GM12872 (cell line): Measurements from ENCODE around the gene AMER2.
A peak's percentile ranks its signal among the peaks of the same experiment; 100 is the strongest.

Experiments
- CTCF ChIP-seq: IDR thresholded peaks from 3 replicates; pipeline ENCODE4 v1.5.1; 2011; ENCODE audit warnings: low read depth, mild to moderate bottlenecking, low read length, moderate library complexity; ENCODE audit not compliant: insufficient read depth

AMER2 gene

DNA sequence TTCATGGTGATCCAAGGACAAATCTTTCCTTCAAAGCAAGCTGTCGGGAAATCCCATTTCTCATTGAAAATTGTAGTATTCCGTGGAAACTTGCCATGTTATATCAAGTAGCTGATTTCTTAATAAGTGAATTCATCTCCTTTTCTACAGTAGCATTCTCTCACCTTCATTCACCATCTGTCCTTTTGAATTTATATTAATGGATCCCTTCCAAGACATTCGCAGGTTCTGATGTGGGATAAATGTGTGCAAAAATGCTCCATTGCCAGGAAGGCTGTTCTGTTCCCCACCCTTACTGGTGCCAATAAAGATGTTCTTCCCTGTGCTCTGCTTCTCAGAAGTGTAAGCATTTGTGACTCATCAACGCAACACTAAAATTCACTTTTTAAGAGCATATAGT is 36.2 kb downstream of the AMER2 start:
- no peak for TF ChIP-seq CTCF

DNA sequence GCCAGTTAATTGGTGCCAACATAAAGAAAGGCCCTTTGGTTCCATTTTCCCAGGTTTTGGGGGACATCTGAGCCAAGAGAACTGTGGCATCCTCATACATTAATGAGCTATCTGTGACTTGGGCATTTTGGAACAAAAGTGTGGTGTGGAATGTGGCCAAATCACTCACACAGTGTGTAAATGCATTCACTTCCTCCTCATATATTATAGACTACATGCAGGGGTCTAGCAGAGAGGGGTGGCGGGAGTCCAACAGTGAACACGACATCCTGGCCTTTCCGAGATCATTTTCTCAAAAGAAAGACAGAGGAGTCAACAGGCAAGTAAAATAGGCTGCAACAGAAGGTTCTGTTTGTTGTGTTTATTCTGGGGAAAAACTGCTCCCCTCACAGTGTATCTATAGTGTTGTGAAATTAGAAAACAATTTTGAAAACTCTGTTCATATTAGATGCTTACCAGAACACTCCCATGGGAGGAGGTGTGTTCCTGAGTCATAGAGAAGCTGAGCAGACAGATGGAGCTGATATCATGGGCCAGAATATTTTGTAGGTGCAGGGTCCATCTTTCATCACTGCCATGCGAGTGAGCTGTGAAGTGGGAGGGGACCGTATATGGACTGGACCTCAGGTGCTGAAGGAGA is 39.2 kb downstream of the AMER2 start:
- TF ChIP-seq CTCF = no peak

DNA sequence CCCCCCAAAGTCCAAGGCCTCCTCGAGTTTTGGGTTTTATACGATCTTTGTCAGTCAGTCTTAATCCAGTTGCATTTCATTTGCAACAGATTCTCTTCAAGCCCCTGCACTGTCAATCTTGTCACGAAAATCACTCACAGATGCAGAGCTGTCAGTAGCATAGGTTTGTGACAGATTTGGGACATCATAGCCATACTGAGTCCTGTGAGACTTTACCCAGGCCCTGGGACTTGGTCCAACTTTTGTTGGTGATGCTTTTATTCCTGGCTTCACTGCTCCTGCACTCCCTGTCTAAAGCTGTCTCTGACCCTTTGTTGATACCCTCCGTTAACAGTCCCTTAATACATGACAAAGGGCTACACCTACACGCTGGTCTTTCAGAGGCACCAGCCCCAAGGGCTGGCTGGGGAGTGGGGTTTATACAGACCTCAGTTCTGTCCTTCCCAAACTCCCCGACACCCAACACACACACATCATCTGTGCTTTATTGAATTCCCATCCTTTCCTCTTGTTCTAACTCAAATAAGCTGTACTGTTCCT is 40.1 kb downstream of the AMER2 start:
- TF ChIP-seq CTCF = no peak

GRCh38 chr13:25130944-25131343 is 41.1 kb downstream of the AMER2 start:
- TF ChIP-seq CTCF = no peak

- no peak for TF ChIP-seq CTCF
Observed at GRCh38 chr13:25118378-25118905, 53.6 kb downstream of the AMER2 start.

DNA sequence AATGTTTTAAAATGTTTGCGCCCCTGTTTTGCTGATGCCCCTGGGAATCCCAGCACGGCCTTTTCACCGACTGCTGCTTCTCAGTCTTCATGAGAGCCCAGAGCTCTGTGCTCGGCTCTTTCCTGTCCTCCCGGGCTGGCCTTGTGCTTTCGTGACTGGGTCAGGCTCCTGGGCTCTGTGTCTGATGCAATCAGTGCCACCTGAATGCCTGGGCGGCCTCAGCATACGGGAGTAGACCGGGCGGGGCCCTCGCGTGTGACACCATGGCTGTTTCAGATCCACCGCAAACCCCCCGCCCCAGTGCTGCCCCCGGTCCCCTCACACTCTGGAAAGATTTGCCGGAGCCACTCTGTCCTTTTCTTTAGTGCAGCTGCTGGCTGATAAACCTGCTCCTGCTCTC is 54.8 kb downstream of the AMER2 start:
- TF ChIP-seq CTCF = no peak

GRCh38 chr13:25116044-25116443 is 56.0 kb downstream of the AMER2 start:
- TF ChIP-seq CTCF = no peak

DNA sequence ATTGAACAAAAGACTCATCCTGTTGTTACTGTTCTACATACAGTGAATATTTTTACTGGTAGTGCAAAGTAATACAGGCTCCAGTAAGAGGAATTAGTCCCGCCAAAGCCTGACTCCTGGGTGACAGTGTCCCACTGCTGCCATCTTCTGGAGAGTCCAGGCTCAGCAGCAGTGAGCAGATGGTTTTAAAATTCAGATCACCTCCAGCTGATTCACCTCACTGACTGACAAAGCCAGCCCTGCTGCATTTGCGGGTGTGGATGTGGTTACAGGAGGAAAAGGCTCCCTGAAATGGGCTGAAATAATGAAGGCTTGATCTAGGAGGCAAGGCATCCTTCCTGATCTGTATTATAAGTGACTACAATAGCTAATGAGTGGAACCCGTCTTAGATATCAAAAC is 57.9 kb downstream of the AMER2 start:
- TF ChIP-seq CTCF = peak; percentile 90
